Fibroblast of the aortic adventitia (primary cell): ENCODE measurements around the gene TIMP2. TPM values are rescaled to one million over a fixed set of nuclear protein-coding genes. Genes with fewer than 3 reads are reported as not detected.

ENCODE experiments used
- DNase-seq: peaks from one replicate; pipeline ENCODE4 v3.0.0-alpha.2; 2010; ENCODE audit warnings: low read depth
- H3K4me3 ChIP-seq: 2 replicates; pipeline ENCODE4 v1.5.1; 2011; ENCODE audit warnings: low read depth, mild to moderate bottlenecking, control low read depth, low read length, moderate library complexity
- total RNA-seq: library from RNA; depleted of rRNA; stranded (reverse); fragments of >200 nt; gene quantifications from 2 replicates; pipeline ENCODE4 v1.2.3, GENCODE V29; 2012; ENCODE audit warnings: low replicate concordance
- TF ChIP-seq, protein P1 (sequence below): IDR thresholded peaks from 2 replicates; pipeline ENCODE4 v1.5.1; 2011; ENCODE audit warnings: mild to moderate bottlenecking, low read length, control low read depth, inconsistent platforms; ENCODE audit not compliant: insufficient read depth

The TIMP2 gene
- total RNA-seq, 1 donor: 180 TPM

DNA sequence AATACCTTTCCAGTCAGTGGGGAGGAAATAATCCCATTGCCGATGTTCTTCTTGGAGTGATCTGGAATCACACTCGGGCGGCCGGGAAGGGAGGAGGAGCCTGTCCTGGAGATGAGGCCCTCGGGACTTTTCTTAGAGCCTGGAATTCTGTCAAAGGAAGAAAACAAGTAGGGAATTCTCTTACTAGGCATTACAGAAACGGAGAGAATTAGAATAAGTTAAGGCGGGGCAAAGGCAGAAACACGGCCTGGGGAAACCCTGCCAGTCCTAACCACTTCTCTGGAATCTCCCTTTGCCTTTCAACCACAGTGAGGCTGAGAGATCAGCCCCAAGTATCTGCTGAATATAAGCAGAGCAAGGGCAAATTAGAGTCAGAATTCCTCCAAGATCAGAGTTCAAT, 112.3 kb downstream of the TIMP2 start:
- no peak overlapping the region for H3K4me3 ChIP-seq
- DNase-seq: peak; percentile 17
- TF ChIP-seq, protein P1, sequence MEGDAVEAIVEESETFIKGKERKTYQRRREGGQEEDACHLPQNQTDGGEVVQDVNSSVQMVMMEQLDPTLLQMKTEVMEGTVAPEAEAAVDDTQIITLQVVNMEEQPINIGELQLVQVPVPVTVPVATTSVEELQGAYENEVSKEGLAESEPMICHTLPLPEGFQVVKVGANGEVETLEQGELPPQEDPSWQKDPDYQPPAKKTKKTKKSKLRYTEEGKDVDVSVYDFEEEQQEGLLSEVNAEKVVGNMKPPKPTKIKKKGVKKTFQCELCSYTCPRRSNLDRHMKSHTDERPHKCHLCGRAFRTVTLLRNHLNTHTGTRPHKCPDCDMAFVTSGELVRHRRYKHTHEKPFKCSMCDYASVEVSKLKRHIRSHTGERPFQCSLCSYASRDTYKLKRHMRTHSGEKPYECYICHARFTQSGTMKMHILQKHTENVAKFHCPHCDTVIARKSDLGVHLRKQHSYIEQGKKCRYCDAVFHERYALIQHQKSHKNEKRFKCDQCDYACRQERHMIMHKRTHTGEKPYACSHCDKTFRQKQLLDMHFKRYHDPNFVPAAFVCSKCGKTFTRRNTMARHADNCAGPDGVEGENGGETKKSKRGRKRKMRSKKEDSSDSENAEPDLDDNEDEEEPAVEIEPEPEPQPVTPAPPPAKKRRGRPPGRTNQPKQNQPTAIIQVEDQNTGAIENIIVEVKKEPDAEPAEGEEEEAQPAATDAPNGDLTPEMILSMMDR: no peak

DNA sequence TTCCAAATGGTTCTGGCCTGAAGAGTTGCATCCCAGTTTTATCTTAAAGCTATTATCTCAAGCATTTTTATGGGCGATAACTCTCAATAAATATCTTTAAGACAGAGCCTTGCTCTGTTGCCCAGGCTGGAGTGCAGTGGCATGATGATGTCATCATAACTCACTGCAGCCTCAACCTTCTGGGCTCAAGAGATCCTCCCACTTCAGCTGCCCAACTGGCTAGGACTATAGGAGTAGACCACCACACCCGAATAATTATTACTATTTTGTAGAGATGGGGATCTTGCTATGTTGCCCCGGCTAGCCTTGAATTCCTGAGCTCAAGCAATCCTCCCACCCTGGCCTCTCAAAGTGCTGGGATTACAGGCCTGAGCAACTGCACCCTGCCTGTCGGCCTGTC, 117.0 kb downstream of the TIMP2 start:
- no peak overlapping the region for H3K4me3 ChIP-seq
- TF ChIP-seq, protein P1: no peak
- peak; percentile 50 for DNase-seq

- TF ChIP-seq, protein P1: no peak
- no peak overlapping the region for H3K4me3 ChIP-seq
- DNase-seq: no peak
Observed at GRCh38 chr17:78806451-78806850, 118.7 kb downstream of the TIMP2 start.

- TF ChIP-seq, protein P1: no peak
Observed at GRCh38 chr17:78805301-78805700, 119.9 kb downstream of the TIMP2 start.

DNA sequence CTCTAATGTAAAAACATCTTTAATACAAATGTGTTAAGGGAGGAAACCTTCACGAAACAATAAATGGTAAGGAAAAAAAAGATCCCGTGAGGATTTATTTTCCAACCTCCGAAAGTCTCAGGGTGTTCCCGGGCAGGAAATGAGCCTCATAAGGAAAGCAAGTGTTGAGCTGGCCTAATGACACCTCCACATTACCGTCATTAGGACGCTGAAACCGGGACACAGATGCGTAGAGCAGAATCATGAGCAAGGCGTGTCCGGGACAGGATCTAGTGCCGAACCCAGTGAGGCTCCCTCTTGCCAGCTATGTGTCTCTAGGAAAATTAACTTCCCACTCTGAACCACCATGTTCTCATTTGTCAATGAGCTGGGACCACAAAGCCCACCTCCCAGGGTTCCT, 120.4 kb downstream of the TIMP2 start:
- TF ChIP-seq, protein P1: no peak
- DNase-seq: no peak

More at GRCh38 chr17:78805301-78805700, 119.9 kb downstream of the TIMP2 start:
- no peak for DNase-seq
- no peak overlapping the region for H3K4me3 ChIP-seq

DNA sequence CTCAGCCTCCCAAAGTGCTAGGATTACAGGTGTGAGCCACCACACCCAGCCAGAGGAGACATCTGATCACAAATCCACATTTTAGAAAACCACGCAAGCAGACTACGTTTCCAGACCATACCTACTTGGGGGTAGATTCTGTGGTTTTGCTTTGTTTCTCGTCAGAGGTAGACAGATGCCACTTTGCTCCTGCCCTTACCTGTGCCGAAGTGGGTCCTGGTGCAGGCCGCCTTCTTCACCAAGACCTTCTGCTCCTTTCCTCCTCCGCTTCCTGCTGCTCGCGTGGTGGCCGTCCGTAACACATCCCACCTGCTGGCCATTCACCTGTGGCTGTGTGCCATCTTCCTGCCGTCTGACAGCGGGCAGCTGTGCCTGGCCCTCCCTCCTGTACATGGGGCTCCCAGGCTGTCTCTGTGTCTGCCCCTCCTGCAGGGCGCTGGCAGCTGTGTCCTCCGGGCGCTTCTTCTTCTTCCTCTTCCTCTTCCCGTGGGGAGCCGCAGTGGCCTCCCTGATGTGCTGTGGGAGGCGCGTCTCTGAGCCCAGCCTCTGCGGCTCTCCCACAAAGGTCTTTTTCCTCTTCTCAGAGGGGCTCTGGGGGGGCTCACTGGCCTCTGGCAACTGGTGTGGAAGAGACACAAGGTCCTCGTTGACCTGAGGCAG, 121.9 kb downstream of the TIMP2 start:
- no peak overlapping the region for H3K4me3 ChIP-seq
- TF ChIP-seq, protein P1: no peak
- no peak for DNase-seq

More for the DNA sequence above, 120.4 kb downstream of the TIMP2 start:
- H3K4me3 ChIP-seq: no peak overlapping the region

Other genes starting within 250 kb of the TIMP2 start
- gene CYTH1, start 143.1 kb downstream of the TIMP2 start, total RNA-seq: 7.8 and 13.8 TPM in 2 replicates
- 27.5 and 36.7 TPM in 2 replicates for gene USP36, start 84.6 kb downstream of the TIMP2 start, total RNA-seq
- gene CEP295NL, start 22.2 kb downstream of the TIMP2 start, total RNA-seq: 1.5 and 3.3 TPM in 2 replicates
- gene LGALS3BP, start 54.5 kb upstream of the TIMP2 start, total RNA-seq: 87.2 and 270 TPM in 2 replicates
- gene CANT1, start 84.4 kb upstream of the TIMP2 start, total RNA-seq: 33.4 and 53.0 TPM in 2 replicates
- gene C1QTNF1, start 98.8 kb upstream of the TIMP2 start, total RNA-seq: 42.1 and 44.3 TPM in 2 replicates
- gene ENGASE, start 149.4 kb upstream of the TIMP2 start, total RNA-seq: 8.4 and 18.6 TPM in 2 replicates